Endothelial cell of umbilical vein (primary cell): ENCODE measurements around the gene BCL2. TPM values are rescaled to one million over a fixed set of nuclear protein-coding genes. Genes with fewer than 3 reads are reported as not detected.

Source experiments
- BruUV-seq: library from RNA; stranded (reverse); fragments of 400-500 nt; replicated peaks from 2 replicates; lab custom pipeline; 2021; lab: Mats Ljungman, UMichigan
- CTCF ChIA-PET: fragments of 300-600, 350-600 bp; sonication (Branson Sonifier 250); formaldehyde crosslinking; loops from one replicate; lab custom pipeline; 2021; ENCODE audit warnings: antibody characterized with exemption, inconsistent platforms; lab: Charles Lee
- POLR2A ChIA-PET: fragments of 300-600, 350-600 bp; sonication (Branson Sonifier 250); formaldehyde crosslinking; loops from one replicate; lab custom pipeline; 2021; ENCODE audit warnings: antibody characterized with exemption, inconsistent platforms; lab: Charles Lee
- DNase-seq: peaks from one replicate; pipeline ENCODE4 v3.0.0-alpha.2; 2011; ENCODE audit warnings: low read depth, low spot score
- FAIRE-seq: peaks from 2 replicates; lab custom pipeline; 2011; peaks lifted over from hg19 to GRCh38; lab: Jason Lieb, UNC
- H2AFZ ChIP-seq: 2 replicates; pipeline ENCODE4 v1.6.0; 2012; ENCODE audit warnings: low read depth, low read length, control low read depth, inconsistent platforms
- H3K27ac ChIP-seq: 2 replicates; pipeline ENCODE4 v1.5.1; 2011; ENCODE audit warnings: low read depth, mild to moderate bottlenecking, control low read depth, low read length, moderate library complexity; ENCODE audit not compliant: insufficient read depth
- H3K27me3 ChIP-seq, 2 experiments: 2 replicates each; pipeline versions ENCODE4 v1.6.0 to v1.6.1; 2011; ENCODE audit warnings: low read length in 2 of 2, mixed read lengths in 1 of 2; ENCODE audit not compliant: control insufficient read depth in 2 of 2, insufficient read depth in 2 of 2
- H3K36me3 ChIP-seq, 2 experiments: 2 replicates in 1 of 2; 3 replicates in 1 of 2; pipeline ENCODE4 v1.5.1; 2011; ENCODE audit warnings: low read length in 2 of 2, mild to moderate bottlenecking in 1 of 2, moderate library complexity in 1 of 2; ENCODE audit not compliant: control insufficient read depth in 2 of 2, insufficient read depth in 2 of 2; ENCODE audit errors: extremely low read depth in 1 of 2
- H3K4me1 ChIP-seq: 3 replicates; pipeline ENCODE4 v1.5.1; 2011; ENCODE audit warnings: mild to moderate bottlenecking, low read length; ENCODE audit not compliant: control insufficient read depth, insufficient read depth; ENCODE audit errors: extremely low read depth
- H3K4me2 ChIP-seq: 2 replicates; pipeline ENCODE4 v1.6.1; 2011; ENCODE audit warnings: low read length, control low read depth, mixed read lengths; ENCODE audit not compliant: insufficient read depth
- H3K4me3 ChIP-seq, 3 experiments: fragments of 200-600 bp in 1 of 3; sonication (generic), shearing (Covaris generic) in 1 of 3; replicated peaks in 1 of 3; 2 replicates each; pipeline ENCODE4 v1.5.1; 2011 to 2016; ENCODE audit warnings: control low read depth in 3 of 3, low read length in 3 of 3, mild to moderate bottlenecking in 2 of 3, inconsistent platforms in 1 of 3, low read depth in 1 of 3, moderate library complexity in 1 of 3; ENCODE audit not compliant: insufficient read depth in 1 of 3
- H3K79me2 ChIP-seq: 2 replicates; pipeline ENCODE4 v1.6.0; 2012; ENCODE audit warnings: low read length, inconsistent platforms; ENCODE audit not compliant: control insufficient read depth, insufficient read depth
- H3K9ac ChIP-seq: replicated peaks from 2 replicates; pipeline ENCODE3; 2011; ENCODE audit warnings: low read length, control low read depth; ENCODE audit not compliant: insufficient read depth; ENCODE audit errors: extremely low read depth
- H3K9me1 ChIP-seq: replicated peaks from 3 replicates; pipeline ENCODE4 v1.6.0; 2011; ENCODE audit warnings: mild to moderate bottlenecking, low read length; ENCODE audit not compliant: control insufficient read depth, insufficient read depth; ENCODE audit errors: extremely low read depth
- H3K9me3 ChIP-seq: replicated peaks from 2 replicates; pipeline ENCODE4 v1.5.1; 2012; ENCODE audit warnings: low read length, inconsistent platforms; ENCODE audit not compliant: control insufficient read depth, insufficient read depth
- H4K20me1 ChIP-seq: replicated peaks from 2 replicates; pipeline ENCODE3; 2011; ENCODE audit warnings: mild to moderate bottlenecking, low read length; ENCODE audit not compliant: control insufficient read depth, insufficient read depth; ENCODE audit errors: extremely low read depth
- CTCF ChIP-seq, 2 donors: IDR thresholded peaks; 1 replicate in 1 of 2; 2 replicates in 1 of 2; pipeline ENCODE4 v1.5.1; 2011; ENCODE audit warnings: low read length in 2 of 2, mild to moderate bottlenecking in 2 of 2, moderate library complexity in 2 of 2, control low read depth in 1 of 2, inconsistent platforms in 1 of 2, low read depth in 1 of 2; ENCODE audit not compliant: insufficient read depth in 1 of 2; ENCODE audit errors: extremely low read depth in 1 of 2
- EZH2 ChIP-seq: IDR thresholded peaks from 2 replicates; pipeline ENCODE4 v1.6.1; 2012; ENCODE audit warnings: borderline replicate concordance, low read depth, mild to moderate bottlenecking, moderate library complexity, low read length, inconsistent platforms; ENCODE audit not compliant: severe bottlenecking
- FOS ChIP-seq: IDR thresholded peaks from 2 replicates; pipeline ENCODE4 v1.6.1; 2011; ENCODE audit warnings: mild to moderate bottlenecking, low read length, moderate library complexity, borderline replicate concordance; ENCODE audit not compliant: insufficient read depth
- GATA2 ChIP-seq: IDR thresholded peaks from 2 replicates; pipeline ENCODE4 v1.7.0; 2011; ENCODE audit warnings: low read depth, mild to moderate bottlenecking, moderate library complexity, mixed read lengths, low read length; ENCODE audit not compliant: insufficient read length, insufficient read depth
- JUN ChIP-seq: IDR thresholded peaks from 2 replicates; pipeline ENCODE4 v1.6.1; 2011; ENCODE audit warnings: borderline replicate concordance, low read depth; ENCODE audit not compliant: insufficient read length, insufficient read depth
- MAX ChIP-seq: IDR thresholded peaks from 2 replicates; pipeline ENCODE4 v1.6.1; 2011; ENCODE audit not compliant: insufficient read depth, insufficient read length
- MYC ChIP-seq: IDR thresholded peaks from one replicate; pipeline ENCODE4 v1.6.1; 2011; ENCODE audit warnings: mild to moderate bottlenecking, low read depth, low read length
- POLR2A ChIP-seq: IDR thresholded peaks from 2 replicates; pipeline ENCODE4 v1.6.1; 2012; ENCODE audit warnings: low read depth, mild to moderate bottlenecking, control low read depth, low read length
- POLR2AphosphoS5 ChIP-seq: IDR thresholded peaks from 2 replicates; pipeline ENCODE4 v1.6.1; 2012; ENCODE audit warnings: low read depth, mild to moderate bottlenecking, control low read depth, low read length, moderate library complexity; ENCODE audit not compliant: insufficient read depth
- dilution Hi-C: fragments of 300-500 bp; cut with MboI; formaldehyde crosslinking; loops from one replicate; pipeline ENCODE4 v1.15.0; 2019; ENCODE audit warnings: low sequenced_read_pairs; ENCODE audit not compliant: extremely low pct_ligation_motif_present
- intact Hi-C: fragments of 100-400 bp; cut with micrococcal nuclease; formaldehyde crosslinking; loops from one replicate; pipeline ENCODE4 v1.10.0; 2022
- polyA plus RNA-seq, 4 experiments: library from polyadenylated mRNA; depleted of rRNA in 3 of 4; stranded (reverse) in 3 of 4; unstranded in 1 of 4; fragments of >200 nt; gene quantifications; 2 replicates each; pipeline versions ENCODE4 v1.2.1 to v1.2.3, GENCODE V29; 2011 to 2012; ENCODE audit warnings: missing spikeins in 1 of 4
- total RNA-seq: library from RNA; stranded (reverse); gene quantifications from 2 replicates; pipeline ENCODE4 v1.2.3, GENCODE V29; 2021

Gene BCL2
- total and polyA plus RNA-seq, 2 donors (not counting 3 experiments of a cell fraction or from before 2014, with no cell fraction given) = 0.35 to 5.0 TPM

GRCh38 chr18:63317982-63318888 lies 1.3 kb downstream of the BCL2 start:
- Histone ChIP-seq H3K9me3 (no peaks in the 10 kb centered on the region), H3K27me3 (peaks cover 0 to 9% of the 10 kb centered on the region in 2 experiments), H4K20me1 (no peaks in the 10 kb centered on the region), H3K36me3 (no peaks in the 10 kb centered on the region), H3K27ac (no peak overlapping the region), H3K4me1 (peaks cover 25% of the 10 kb centered on the region), H3K4me2 (peak overlapping the region; percentile 93), H3K9ac (no peak overlapping the region), H3K79me2 (no peaks in the 10 kb centered on the region), H2AFZ (peak overlapping the region; percentile 19), H3K9me1 (no peaks in the 10 kb centered on the region), H3K4me3 (peak overlapping the region; percentile 21 to 84 (median 54))
- dilution Hi-C loops (no loop called here), intact Hi-C loops (loop anchor here (2.0 to 10.0 kb wide), 2 partner anchors 79 to 723 kb away; no protein-coding TSS in a partner anchor)
- no peak for DNase-seq
- BruUV-seq = no TSS peak
- ChIA-PET CTCF (interaction anchor here (0.6 to 3.9 kb wide), 8 partner anchors 11 to 301 kb away, joined by 3 to 30 read pairs (median 6); no protein-coding TSS in a partner anchor), POLR2A (no interaction called here)
- TF ChIP-seq CTCF (IDR thresholded peaks at IDR 0.05; ENCODE audit: extremely low read depth in 1 of 2, insufficient read depth in 1 of 2, low read depth in 1 of 2, low read length in 2 of 2) = peak; percentile 23 to 53
- no peak for TF ChIP-seq FOS
- TF ChIP-seq EZH2 = peak; percentile 38
- TF ChIP-seq JUN = no peak
- TF ChIP-seq MAX = no peak
- no peak for TF ChIP-seq MYC
- no peak for TF ChIP-seq POLR2AphosphoS5
- no peak for TF ChIP-seq POLR2A
- no peak for TF ChIP-seq GATA2
- no peak for FAIRE-seq
